LNCaP clone FGC (cell line): ENCODE measurements around the gene RAB3GAP1.

Source experiments
- DNase-seq: peaks from one replicate; pipeline ENCODE4 v3.0.0-alpha.2; 2011; ENCODE audit warnings: low read depth
- H3K4me3 ChIP-seq: 2 replicates; pipeline ENCODE4 v1.5.1; 2011; ENCODE audit warnings: mild to moderate bottlenecking, low read depth, low read length, control low read depth
- CTCF ChIP-seq: IDR thresholded peaks from 2 replicates; pipeline ENCODE4 v1.5.1; 2012; ENCODE audit warnings: mild to moderate bottlenecking; ENCODE audit not compliant: control insufficient read depth, insufficient read depth; ENCODE audit errors: extremely low read depth

Gene RAB3GAP1

GRCh38 chr2:135152361-135152760 lies 100.3 kb downstream of the RAB3GAP1 start:
- TF ChIP-seq CTCF: no peak
- H3K4me3 ChIP-seq: no peak overlapping the region
- no peak for DNase-seq

GRCh38 chr2:135154962-135155361 lies 102.9 kb downstream of the RAB3GAP1 start:
- no peak for DNase-seq
- no peak overlapping the region for H3K4me3 ChIP-seq
- TF ChIP-seq CTCF: no peak

DNA sequence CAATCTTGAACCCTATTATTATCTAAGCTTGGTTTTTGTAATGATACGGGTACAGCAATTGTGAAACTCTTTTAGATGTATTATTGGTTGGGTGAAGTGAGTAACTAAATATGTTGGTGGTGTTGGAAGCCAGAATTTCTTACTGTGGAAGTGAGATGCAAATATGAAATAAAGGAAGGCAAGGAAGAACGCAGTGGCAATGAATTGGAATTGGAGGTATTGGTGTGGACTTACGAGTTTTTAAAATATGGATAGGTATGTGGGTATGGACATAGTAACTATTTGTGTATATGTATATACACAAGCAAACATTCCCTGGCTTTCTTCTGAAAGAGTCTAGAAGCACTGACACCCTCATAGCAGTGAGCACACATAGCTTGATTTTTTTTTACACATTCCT lies 105.8 kb downstream of the RAB3GAP1 start:
- DNase-seq: no peak
- no peak for TF ChIP-seq CTCF
- H3K4me3 ChIP-seq: no peak overlapping the region

DNA sequence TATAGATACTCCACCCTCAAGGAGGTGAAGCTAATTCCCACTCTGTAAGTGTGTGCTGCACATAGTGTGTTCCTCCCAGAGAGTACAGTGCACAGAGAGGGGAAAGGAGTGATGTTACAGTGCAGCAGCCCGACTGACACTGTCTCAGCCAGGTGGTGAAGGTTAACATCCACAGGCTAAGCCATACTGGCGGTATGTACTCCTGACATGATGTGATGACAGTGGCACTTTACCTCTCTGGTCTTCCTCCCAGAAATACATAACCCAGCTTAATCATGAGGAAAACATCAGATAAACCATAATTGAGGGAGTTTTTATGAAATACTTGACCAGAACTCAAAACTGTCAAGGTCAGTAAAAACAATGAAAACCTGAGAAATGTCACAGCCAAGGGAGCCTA lies 107.1 kb downstream of the RAB3GAP1 start:
- H3K4me3 ChIP-seq: no peak overlapping the region
- DNase-seq: no peak
- TF ChIP-seq CTCF: no peak

GRCh38 chr2:135162377-135162776 lies 110.3 kb downstream of the RAB3GAP1 start:
- DNase-seq: no peak

DNA sequence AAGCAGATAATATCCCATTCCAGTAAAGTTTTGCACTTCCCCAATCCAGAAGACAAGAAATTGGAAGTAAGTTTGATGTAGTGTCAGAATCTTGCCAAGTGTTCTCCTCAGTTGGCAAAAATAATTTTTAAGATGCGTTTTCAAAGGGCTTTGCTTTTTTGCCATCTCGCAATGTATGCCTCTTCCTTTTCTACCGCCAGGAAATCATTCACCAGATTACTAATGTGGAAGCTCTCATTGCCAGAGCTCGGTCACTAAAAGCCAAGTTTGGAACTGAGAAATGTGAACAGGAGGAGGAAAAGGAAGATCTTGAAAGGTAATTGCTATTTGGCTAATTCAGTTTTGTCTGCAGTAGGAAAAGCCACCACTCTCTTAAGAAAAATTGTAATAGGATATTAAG lies 110.7 kb downstream of the RAB3GAP1 start:
- peak overlapping the region; percentile 35 for H3K4me3 ChIP-seq
- no peak for DNase-seq
- TF ChIP-seq CTCF: no peak

More at GRCh38 chr2:135162377-135162776, 110.3 kb downstream of the RAB3GAP1 start:
- peak; percentile 21; the same call in 1 of the 2 replicates for TF ChIP-seq CTCF
- peak overlapping the region; percentile 35 for H3K4me3 ChIP-seq

- no peak for TF ChIP-seq CTCF
- peak overlapping the region; percentile 35 for H3K4me3 ChIP-seq
- DNase-seq: peak; percentile 85
Measured at GRCh38 chr2:135163306-135163705, 111.2 kb downstream of the RAB3GAP1 start.
